Measurements from ENCODE around the gene SETBP1.
"Not testable (repeated sequence)": the region's sequence is repeated elsewhere in the genome, so short reads cannot be mapped to it uniquely, and the experiment has no call there.

The SETBP1 gene

DNA sequence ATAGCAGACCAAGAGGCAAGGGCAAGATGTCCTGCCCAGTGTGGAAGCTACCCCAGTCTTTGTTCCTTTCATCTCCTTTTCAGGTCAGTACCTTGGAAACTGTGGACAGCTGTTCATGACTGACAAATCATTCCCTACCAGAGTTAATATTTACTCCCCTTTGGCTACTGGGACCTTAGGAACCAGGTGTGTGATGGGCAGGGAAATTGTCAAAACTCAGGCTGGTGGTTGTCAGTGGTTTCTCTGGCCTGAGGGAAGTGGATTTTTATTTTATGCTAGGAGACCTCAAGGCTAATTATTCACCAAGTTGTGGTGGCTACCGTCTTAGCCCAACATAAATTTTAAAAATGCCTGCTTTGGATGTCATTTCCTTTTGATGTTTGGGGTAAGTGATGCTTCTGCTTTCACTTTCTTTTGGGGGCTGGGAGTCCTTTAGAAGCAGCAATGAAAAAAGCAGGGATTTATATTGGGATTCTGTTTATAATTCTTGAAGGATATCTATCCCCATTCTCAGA lies 119.3 kb downstream of the SETBP1 start:
- Histone ChIP-seq H2BK120ac (ENCODE audit: low read depth, low read length) (no peak overlapping the region), H3K23ac (ENCODE audit: low read depth, low read length, poor library complexity) (no peak overlapping the region), H3K14ac (ENCODE audit: low read length) (no peak overlapping the region), H4K91ac (ENCODE audit: low read depth, low read length, poor library complexity) (no peak overlapping the region), H2BK15ac (ENCODE audit: low read length) (no peak overlapping the region), H3K9ac (ENCODE audit: low read depth, low read length, poor library complexity) (no peak overlapping the region), H3K79me1 (ENCODE audit: low read depth, low read length) (no peaks in the 10 kb centered on the region), H3K4me1 (ENCODE audit: control insufficient read depth in 2 of 2, insufficient read depth in 1 of 2, low read depth in 1 of 2, low read length in 2 of 2) (peaks cover 8 to 10% of the 10 kb centered on the region in 2 donors), H3K27me3 (ENCODE audit: control insufficient read depth in 3 of 3, insufficient read depth in 3 of 3, low read depth in 1 of 3, low read length in 3 of 3) (no peaks in the 10 kb centered on the region), H2BK5ac (ENCODE audit: low read length) (no peak overlapping the region), H3K4me2 (ENCODE audit: insufficient read depth, low read length, poor library complexity, severe bottlenecking) (no peak overlapping the region), H3K9me3 (replicated peaks in 1 of 2; ENCODE audit: control insufficient read depth in 2 of 2, insufficient read depth in 1 of 2, low read depth in 1 of 2, low read length in 2 of 2) (no peaks in the 10 kb centered on the region), H2AK5ac (ENCODE audit: low read depth, low read length) (no peak overlapping the region), H2BK12ac (ENCODE audit: low read length) (no peak overlapping the region), H3K27ac (replicated peaks; ENCODE audit: low read length) (no peak overlapping the region), H3K4ac (ENCODE audit: low read length) (no peak overlapping the region), H2AFZ (ENCODE audit: low read length) (no peak overlapping the region), H3K4me3 (ENCODE audit: low read length in 2 of 2) (no peak overlapping the region), H4K8ac (ENCODE audit: low read depth, low read length) (no peak overlapping the region), H3K36me3 (replicated peaks in 1 of 2; ENCODE audit: control insufficient read depth in 2 of 2, insufficient read depth in 2 of 2, low read length in 2 of 2) (peaks cover 1 to 14% of the 10 kb centered on the region in 2 donors), H3K18ac (ENCODE audit: low read length) (no peak overlapping the region)
- no CpG with 5 or more reads among the region's 1 CpG for WGBS, 2 donors (ENCODE audit: extremely low coverage in 2 of 2, insufficient read length in 2 of 2, insufficient replicate concordance in 1 of 2)
- no peak for DNase-seq (ENCODE audit: low spot score)

- no CpG with 5 or more reads among the region's 8 CpGs for WGBS, 2 donors (ENCODE audit: extremely low coverage in 2 of 2, insufficient read length in 2 of 2, insufficient replicate concordance in 1 of 2)
- H3K14ac ChIP-seq (ENCODE audit: low read length); H3K4me2 ChIP-seq (ENCODE audit: insufficient read depth, low read length, poor library complexity, severe bottlenecking); H2BK12ac ChIP-seq (ENCODE audit: low read length); H3K4ac ChIP-seq (ENCODE audit: low read length); H2BK120ac ChIP-seq (ENCODE audit: low read depth, low read length); H3K18ac ChIP-seq (ENCODE audit: low read length); H2BK15ac ChIP-seq (ENCODE audit: low read length); H3K4me3 ChIP-seq (ENCODE audit: low read length in 2 of 2); H4K8ac ChIP-seq (ENCODE audit: low read depth, low read length); DNase-seq (ENCODE audit: low spot score); H3K23ac ChIP-seq (ENCODE audit: low read depth, low read length, poor library complexity); H2AFZ ChIP-seq (ENCODE audit: low read length); H3K79me1 ChIP-seq (ENCODE audit: low read depth, low read length); H3K27me3 ChIP-seq (ENCODE audit: control insufficient read depth in 3 of 3, insufficient read depth in 3 of 3, low read depth in 1 of 3, low read length in 3 of 3); H2BK5ac ChIP-seq (ENCODE audit: low read length); H3K9me3 ChIP-seq (replicated peaks in 1 of 2; ENCODE audit: control insufficient read depth in 2 of 2, insufficient read depth in 1 of 2, low read depth in 1 of 2, low read length in 2 of 2); H2AK5ac ChIP-seq (ENCODE audit: low read depth, low read length); H4K91ac ChIP-seq (ENCODE audit: low read depth, low read length, poor library complexity); H3K27ac ChIP-seq (replicated peaks; ENCODE audit: low read length); H3K9ac ChIP-seq (ENCODE audit: low read depth, low read length, poor library complexity): not testable (repeated sequence)
- Histone ChIP-seq H3K4me1 (ENCODE audit: control insufficient read depth in 2 of 2, insufficient read depth in 1 of 2, low read depth in 1 of 2, low read length in 2 of 2) (peaks cover 8 to 10% of the 10 kb centered on the region in 2 donors), H3K36me3 (replicated peaks in 1 of 2; ENCODE audit: control insufficient read depth in 2 of 2, insufficient read depth in 2 of 2, low read length in 2 of 2) (peaks cover 1 to 13% of the 10 kb centered on the region in 2 donors)
Measured at GRCh38 chr18:44800766-44801165, 120.1 kb downstream of the SETBP1 start.

GRCh38 chr18:44801781-44802180 lies 121.1 kb downstream of the SETBP1 start:
- Histone ChIP-seq H4K8ac (ENCODE audit: low read depth, low read length) (no peak overlapping the region), H3K4me2 (ENCODE audit: insufficient read depth, low read length, poor library complexity, severe bottlenecking) (no peak overlapping the region), H3K4me1 (ENCODE audit: control insufficient read depth in 2 of 2, insufficient read depth in 1 of 2, low read depth in 1 of 2, low read length in 2 of 2) (peaks cover 7 to 8% of the 10 kb centered on the region in 2 donors), H3K36me3 (replicated peaks in 1 of 2; ENCODE audit: control insufficient read depth in 2 of 2, insufficient read depth in 2 of 2, low read length in 2 of 2) (peaks cover 1 to 13% of the 10 kb centered on the region in 2 donors), H2AK5ac (ENCODE audit: low read depth, low read length) (no peak overlapping the region), H2BK5ac (ENCODE audit: low read length) (no peak overlapping the region), H3K14ac (ENCODE audit: low read length) (no peak overlapping the region), H2AFZ (ENCODE audit: low read length) (no peak overlapping the region), H2BK120ac (ENCODE audit: low read depth, low read length) (no peak overlapping the region), H3K4ac (ENCODE audit: low read length) (no peak overlapping the region), H3K27ac (replicated peaks; ENCODE audit: low read length) (no peak overlapping the region), H4K91ac (ENCODE audit: low read depth, low read length, poor library complexity) (no peak overlapping the region), H2BK12ac (ENCODE audit: low read length) (no peak overlapping the region), H3K9ac (ENCODE audit: low read depth, low read length, poor library complexity) (no peak overlapping the region), H3K27me3 (ENCODE audit: control insufficient read depth in 3 of 3, insufficient read depth in 3 of 3, low read depth in 1 of 3, low read length in 3 of 3) (no peaks in the 10 kb centered on the region), H3K4me3 (ENCODE audit: low read length in 2 of 2) (no peak overlapping the region), H3K18ac (ENCODE audit: low read length) (no peak overlapping the region), H3K23ac (ENCODE audit: low read depth, low read length, poor library complexity) (no peak overlapping the region), H3K79me1 (ENCODE audit: low read depth, low read length) (no peaks in the 10 kb centered on the region), H2BK15ac (ENCODE audit: low read length) (no peak overlapping the region), H3K9me3 (replicated peaks in 1 of 2; ENCODE audit: control insufficient read depth in 2 of 2, insufficient read depth in 1 of 2, low read depth in 1 of 2, low read length in 2 of 2) (no peaks in the 10 kb centered on the region)
- WGBS, 2 donors (ENCODE audit: extremely low coverage in 2 of 2, insufficient read length in 2 of 2, insufficient replicate concordance in 1 of 2) = no CpG with 5 or more reads among the region's 2 CpGs
- no peak for DNase-seq (ENCODE audit: low spot score)

- peaks cover 1 to 13% of the 10 kb centered on the region in 2 donors for H3K36me3 ChIP-seq (replicated peaks in 1 of 2; ENCODE audit: control insufficient read depth in 2 of 2, insufficient read depth in 2 of 2, low read length in 2 of 2)
- H2BK5ac ChIP-seq (ENCODE audit: low read length) = no peak overlapping the region
- H3K4me1 ChIP-seq (ENCODE audit: control insufficient read depth in 2 of 2, insufficient read depth in 1 of 2, low read depth in 1 of 2, low read length in 2 of 2) = peaks cover 7 to 8% of the 10 kb centered on the region in 2 donors
- no peak overlapping the region for H3K14ac ChIP-seq (ENCODE audit: low read length)
- no peak overlapping the region for H3K23ac ChIP-seq (ENCODE audit: low read depth, low read length, poor library complexity)
- H3K27ac ChIP-seq (replicated peaks; ENCODE audit: low read length) = no peak overlapping the region
- H3K9me3 ChIP-seq (replicated peaks in 1 of 2; ENCODE audit: control insufficient read depth in 2 of 2, insufficient read depth in 1 of 2, low read depth in 1 of 2, low read length in 2 of 2) = no peaks in the 10 kb centered on the region
- no peaks in the 10 kb centered on the region for H3K27me3 ChIP-seq (ENCODE audit: control insufficient read depth in 3 of 3, insufficient read depth in 3 of 3, low read depth in 1 of 3, low read length in 3 of 3)
- no peak overlapping the region for H3K4me2 ChIP-seq (ENCODE audit: insufficient read depth, low read length, poor library complexity, severe bottlenecking)
- no peak overlapping the region for H2AFZ ChIP-seq (ENCODE audit: low read length)
- no peak overlapping the region for H2AK5ac ChIP-seq (ENCODE audit: low read depth, low read length)
- H2BK120ac ChIP-seq (ENCODE audit: low read depth, low read length) = no peak overlapping the region
- no peak for DNase-seq (ENCODE audit: low spot score)
- no peak overlapping the region for H3K4me3 ChIP-seq (ENCODE audit: low read length in 2 of 2)
- H4K91ac ChIP-seq (ENCODE audit: low read depth, low read length, poor library complexity) = no peak overlapping the region
- H2BK12ac ChIP-seq (ENCODE audit: low read length) = no peak overlapping the region
- no peak overlapping the region for H4K8ac ChIP-seq (ENCODE audit: low read depth, low read length)
- no peak overlapping the region for H3K4ac ChIP-seq (ENCODE audit: low read length)
- no peaks in the 10 kb centered on the region for H3K79me1 ChIP-seq (ENCODE audit: low read depth, low read length)
- WGBS, 2 donors (ENCODE audit: extremely low coverage in 2 of 2, insufficient read length in 2 of 2, insufficient replicate concordance in 1 of 2) = no CpG with 5 or more reads among the region's 3 CpGs
- no peak overlapping the region for H3K18ac ChIP-seq (ENCODE audit: low read length)
- no peak overlapping the region for H3K9ac ChIP-seq (ENCODE audit: low read depth, low read length, poor library complexity)
- H2BK15ac ChIP-seq (ENCODE audit: low read length) = no peak overlapping the region
Measured at GRCh38 chr18:44802508-44802907, 121.8 kb downstream of the SETBP1 start.

Data from neuronal stem cell (in vitro differentiated cells).